B cell (primary cell): ENCODE results near the gene BCL2L1. TPM values are rescaled to one million over a fixed set of nuclear protein-coding genes. Genes with fewer than 3 reads are reported as not detected.

ENCODE experiments used
- ATAC-seq: fragments of 200-7000 bp; cut with Tn5 transposase; one replicate; pipeline ENCODE4 v1.10.0; 2021; ENCODE audit warnings: low read depth, mild to moderate bottlenecking, moderate number of reproducible peaks, moderate library complexity
- CTCF ChIA-PET: fragments of 350-600 bp; sonication (Branson Sonifier 250); formaldehyde crosslinking; loops from one replicate; lab custom pipeline; 2021; ENCODE audit warnings: antibody characterized with exemption, inconsistent platforms; lab: Charles Lee
- POLR2A ChIA-PET: fragments of 350-600 bp; sonication (Branson Sonifier 250); formaldehyde crosslinking; loops from one replicate; lab custom pipeline; 2021; ENCODE audit warnings: antibody characterized with exemption; lab: Charles Lee
- DNase-seq: peaks from one replicate; pipeline ENCODE4 v3.0.0; 2013
- H2AFZ ChIP-seq: 2 replicates; pipeline ENCODE4 v1.6.1; 2012; ENCODE audit warnings: mild to moderate bottlenecking, low read depth, low read length; ENCODE audit not compliant: insufficient read depth, poor library complexity, severe bottlenecking
- H3K27ac ChIP-seq, 2 donors: 1 replicate in 1 of 2; 2 replicates in 1 of 2; pipeline ENCODE4 v1.5.1; 2012 to 2013; ENCODE audit warnings: low read length in 2 of 2, mild to moderate bottlenecking in 2 of 2, moderate library complexity in 1 of 2
- H3K27me3 ChIP-seq, 4 experiments: fragments of 200-600 bp in 1 of 4; sonication (generic) in 1 of 4; replicated peaks in 1 of 4; 1 replicate in 2 of 4; 2 replicates in 2 of 4; pipeline versions ENCODE4 v1.6.1 to v1.7.0; 2013 to 2016; ENCODE audit warnings: low read length in 3 of 4, mild to moderate bottlenecking in 2 of 4, mixed read lengths in 1 of 4, moderate library complexity in 1 of 4; ENCODE audit not compliant: insufficient read depth in 4 of 4, control insufficient read depth in 3 of 4; ENCODE audit errors: control extremely low read depth in 1 of 4
- H3K36me3 ChIP-seq, 2 experiments: replicated peaks in 1 of 2; 1 replicate in 1 of 2; 2 replicates in 1 of 2; pipeline versions ENCODE4 v1.6.1 to v1.7.1; 2013; ENCODE audit warnings: low read length in 1 of 2; ENCODE audit not compliant: insufficient read depth in 2 of 2, control insufficient read depth in 1 of 2; ENCODE audit errors: control extremely low read depth in 1 of 2, extremely low read depth in 1 of 2
- H3K4me1 ChIP-seq, 2 donors: fragments of 200-600 bp in 1 of 2; sonication (generic) in 1 of 2; 1 replicate in 1 of 2; 2 replicates in 1 of 2; pipeline versions ENCODE4 v1.5.1 to v1.6.1; 2013 to 2017; ENCODE audit warnings: low read length in 2 of 2; ENCODE audit not compliant: control insufficient read depth in 2 of 2, insufficient read depth in 2 of 2
- H3K4me2 ChIP-seq: replicated peaks from 2 replicates; pipeline ENCODE3; 2012; ENCODE audit warnings: mild to moderate bottlenecking, low read depth, low read length; ENCODE audit not compliant: poor library complexity, severe bottlenecking
- H3K4me3 ChIP-seq, 5 experiments: fragments of 200-600 bp in 1 of 5; sonication (generic) in 1 of 5; 1 replicate in 3 of 5; 2 replicates in 2 of 5; pipeline versions ENCODE4 v1.5.1 to v1.7.0; 2011 to 2016; ENCODE audit warnings: low read length in 4 of 5, mild to moderate bottlenecking in 4 of 5, low read depth in 2 of 5, control low read depth in 1 of 5, moderate library complexity in 1 of 5; ENCODE audit not compliant: insufficient read depth in 1 of 5; ENCODE audit errors: control extremely low read depth in 1 of 5, extremely low read depth in 1 of 5
- H3K79me2 ChIP-seq: fragments of 200-600 bp; sonication (generic); one replicate; pipeline ENCODE4 v1.6.0; 2016; ENCODE audit warnings: low read length; ENCODE audit not compliant: control insufficient read depth, insufficient read depth
- H3K9ac ChIP-seq: fragments of 200-600 bp; sonication (generic); 2 replicates; pipeline ENCODE4 v1.6.1; 2017; ENCODE audit warnings: mild to moderate bottlenecking, low read length, moderate library complexity
- H3K9me3 ChIP-seq, 3 donors: one replicate each; pipeline versions ENCODE4 v1.6.1 to v1.7.1; 2013; ENCODE audit warnings: low read length in 2 of 3; ENCODE audit not compliant: control insufficient read depth in 2 of 3, insufficient read depth in 1 of 3; ENCODE audit errors: control extremely low read depth in 1 of 3
- H4K20me1 ChIP-seq: 2 replicates; pipeline ENCODE4 v1.6.0; 2012; ENCODE audit warnings: mild to moderate bottlenecking, low read length; ENCODE audit not compliant: insufficient read depth, control insufficient read depth, poor library complexity, severe bottlenecking
- H3K27ac Mint-ChIP-seq: one replicate; pipeline ENCODE4 v1.8.0; 2021; ENCODE audit warnings: mixed read lengths
- H3K27me3 Mint-ChIP-seq: one replicate; pipeline ENCODE4 v1.8.0; 2021; ENCODE audit warnings: mixed read lengths
- H3K4me1 Mint-ChIP-seq: one replicate; pipeline ENCODE4 v1.8.0; 2021; ENCODE audit warnings: mixed read lengths
- H3K4me3 Mint-ChIP-seq: one replicate; pipeline ENCODE4 v1.8.0; 2021; ENCODE audit warnings: mixed read lengths
- H3K9me3 Mint-ChIP-seq: one replicate; pipeline ENCODE4 v1.8.0; 2022; ENCODE audit warnings: mixed read lengths; ENCODE audit not compliant: insufficient read depth
- EZH2 ChIP-seq: IDR thresholded peaks from 2 replicates; pipeline ENCODE4 v1.6.1; 2012; ENCODE audit warnings: borderline replicate concordance, low read depth, mild to moderate bottlenecking, moderate library complexity, low read length; ENCODE audit not compliant: insufficient read depth, poor library complexity, severe bottlenecking
- WGBS: methylation state at CpG from one replicate; pipeline ENCODE4 v1.1.5; 2013; ENCODE audit warnings: missing lambda C conversion rate; ENCODE audit not compliant: insufficient coverage; 5-methylcytosine and 5-hydroxymethylcytosine counted together
- intact Hi-C: fragments of 100-400 bp; cut with micrococcal nuclease; formaldehyde crosslinking; loops from one replicate; pipeline ENCODE4 v1.10.0; 2022
- polyA plus RNA-seq: library from polyadenylated mRNA; depleted of rRNA; stranded (reverse); fragments of >200 nt; gene quantifications from 2 replicates; pipeline ENCODE4 v1.2.3, GENCODE V29; 2012
- total RNA-seq, 2 donors: library from RNA; stranded (reverse); fragments of 120-200 nt in 1 of 2; gene quantifications; 1 replicate in 1 of 2; 2 replicates in 1 of 2; pipeline versions ENCODE4 v1.2.3 to v1.2.4, GENCODE V29; 2013 to 2022
- TF ChIP-seq, protein P1 (sequence below): fragments of 200-600 bp; IDR thresholded peaks from one replicate; pipeline ENCODE4 v1.8.0; 2022; ENCODE audit warnings: antibody characterized with exemption, mild to moderate bottlenecking

The BCL2L1 gene
- total and polyA plus RNA-seq, 2 donors (not counting 1 experiment from before 2014, with no cell fraction given) = 10.1 to 33.0 TPM

DNA sequence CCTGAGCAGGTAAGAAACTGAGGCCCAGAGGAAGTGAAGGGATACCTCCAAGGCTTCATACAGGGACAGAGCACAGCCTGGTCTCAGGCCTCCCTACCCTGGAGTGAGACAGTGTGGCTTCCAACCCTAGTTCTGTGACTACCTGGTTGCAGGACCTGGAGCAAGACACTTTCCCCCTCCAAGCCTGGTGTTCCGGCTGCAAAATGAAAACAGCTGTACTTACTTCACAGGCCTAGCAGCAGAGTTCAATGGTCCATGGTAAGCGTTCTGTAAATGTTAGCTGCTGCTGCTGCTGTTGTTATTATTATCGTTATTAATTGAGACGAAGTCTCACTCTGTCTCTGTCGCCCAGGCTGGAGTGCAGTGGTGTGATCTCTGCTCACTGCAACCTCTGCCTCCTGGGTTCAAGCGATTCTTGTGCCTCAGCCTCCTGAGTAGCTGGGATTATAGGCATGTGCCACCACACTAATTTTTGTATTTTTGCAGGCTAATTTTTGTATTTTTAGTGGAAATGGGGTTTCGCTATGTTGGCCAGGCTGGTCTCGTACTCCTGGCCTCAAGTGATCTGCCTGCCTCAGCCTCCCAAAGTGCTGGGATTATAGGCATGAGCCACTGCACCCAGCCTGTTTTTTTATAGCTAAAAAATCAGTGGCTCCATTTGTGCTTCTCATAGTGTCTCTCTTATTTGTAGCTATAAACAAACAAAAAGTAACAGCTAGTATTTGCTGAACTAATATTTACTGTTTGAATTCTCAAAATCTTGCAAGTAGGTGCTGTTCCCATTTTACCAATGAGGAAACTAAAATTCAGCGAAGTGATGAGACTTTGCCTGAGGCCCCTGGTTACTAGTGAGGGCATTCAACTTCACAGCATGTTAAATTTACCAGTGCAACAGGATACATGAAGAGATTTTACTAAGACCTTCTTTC, 43.0 kb downstream of the BCL2L1 start:
- ChIA-PET POLR2A (interaction anchor here (0.6 kb wide), 1 partner anchor 11 kb away, joined by 4 read pairs; no protein-coding TSS in a partner anchor), CTCF (interaction anchor here (0.8 kb wide), 1 partner anchor 44 kb away, joined by 3 read pairs; no protein-coding TSS in a partner anchor)
- H3K27me3 Mint-ChIP-seq = no peaks in the 10 kb centered on the region
- H3K9me3 Mint-ChIP-seq = no peaks in the 10 kb centered on the region
- Histone ChIP-seq H3K79me2 (peaks cover 81% of the 10 kb centered on the region), H3K27ac (no peak overlapping the region), H3K36me3 (peaks cover 0 to 35% of the 10 kb centered on the region in 2 experiments), H3K9me3 (no peaks in the 10 kb centered on the region), H4K20me1 (no peaks in the 10 kb centered on the region), H3K4me3 (no peak overlapping the region), H2AFZ (no peak overlapping the region), H3K9ac (no peak overlapping the region), H3K4me2 (no peak overlapping the region), H3K27me3 (no peaks in the 10 kb centered on the region), H3K4me1 (peaks cover 33 to 35% of the 10 kb centered on the region in 2 donors)
- no peak for DNase-seq
- H3K4me3 Mint-ChIP-seq = no peak overlapping the region
- H3K27ac Mint-ChIP-seq = no peak overlapping the region
- no peak for ATAC-seq
- no peak for TF ChIP-seq EZH2
- TF ChIP-seq, protein P1, sequence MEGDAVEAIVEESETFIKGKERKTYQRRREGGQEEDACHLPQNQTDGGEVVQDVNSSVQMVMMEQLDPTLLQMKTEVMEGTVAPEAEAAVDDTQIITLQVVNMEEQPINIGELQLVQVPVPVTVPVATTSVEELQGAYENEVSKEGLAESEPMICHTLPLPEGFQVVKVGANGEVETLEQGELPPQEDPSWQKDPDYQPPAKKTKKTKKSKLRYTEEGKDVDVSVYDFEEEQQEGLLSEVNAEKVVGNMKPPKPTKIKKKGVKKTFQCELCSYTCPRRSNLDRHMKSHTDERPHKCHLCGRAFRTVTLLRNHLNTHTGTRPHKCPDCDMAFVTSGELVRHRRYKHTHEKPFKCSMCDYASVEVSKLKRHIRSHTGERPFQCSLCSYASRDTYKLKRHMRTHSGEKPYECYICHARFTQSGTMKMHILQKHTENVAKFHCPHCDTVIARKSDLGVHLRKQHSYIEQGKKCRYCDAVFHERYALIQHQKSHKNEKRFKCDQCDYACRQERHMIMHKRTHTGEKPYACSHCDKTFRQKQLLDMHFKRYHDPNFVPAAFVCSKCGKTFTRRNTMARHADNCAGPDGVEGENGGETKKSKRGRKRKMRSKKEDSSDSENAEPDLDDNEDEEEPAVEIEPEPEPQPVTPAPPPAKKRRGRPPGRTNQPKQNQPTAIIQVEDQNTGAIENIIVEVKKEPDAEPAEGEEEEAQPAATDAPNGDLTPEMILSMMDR = no peak
- intact Hi-C loops = no loop called here
- 94% methylated on average over 9 of the region's 9 CpGs for WGBS
- peaks cover 55% of the 10 kb centered on the region for H3K4me1 Mint-ChIP-seq
